Stomach (tissue), 4 donors: ENCODE data around the gene SNX27.

Experiments
- EP300 ChIP-seq: sonication (generic); formaldehyde crosslinking; IDR thresholded peaks from one replicate; pipeline ENCODE4 v1.6.1; 2017; ENCODE audit warnings: antibody characterized with exemption
- TF ChIP-seq, protein P1 (sequence below), 7 experiments: fragments of 450-650 bp in 4 of 7; fragments of 200-600 bp in 3 of 7; sonication (generic) in 3 of 7; IDR thresholded peaks; one replicate each; pipeline ENCODE4 v1.5.1; 2016 to 2019; ENCODE audit warnings: antibody characterized with exemption in 7 of 7, control low read depth in 2 of 7, mild to moderate bottlenecking in 1 of 7

- no peak for TF ChIP-seq EP300
- TF ChIP-seq, protein P1, sequence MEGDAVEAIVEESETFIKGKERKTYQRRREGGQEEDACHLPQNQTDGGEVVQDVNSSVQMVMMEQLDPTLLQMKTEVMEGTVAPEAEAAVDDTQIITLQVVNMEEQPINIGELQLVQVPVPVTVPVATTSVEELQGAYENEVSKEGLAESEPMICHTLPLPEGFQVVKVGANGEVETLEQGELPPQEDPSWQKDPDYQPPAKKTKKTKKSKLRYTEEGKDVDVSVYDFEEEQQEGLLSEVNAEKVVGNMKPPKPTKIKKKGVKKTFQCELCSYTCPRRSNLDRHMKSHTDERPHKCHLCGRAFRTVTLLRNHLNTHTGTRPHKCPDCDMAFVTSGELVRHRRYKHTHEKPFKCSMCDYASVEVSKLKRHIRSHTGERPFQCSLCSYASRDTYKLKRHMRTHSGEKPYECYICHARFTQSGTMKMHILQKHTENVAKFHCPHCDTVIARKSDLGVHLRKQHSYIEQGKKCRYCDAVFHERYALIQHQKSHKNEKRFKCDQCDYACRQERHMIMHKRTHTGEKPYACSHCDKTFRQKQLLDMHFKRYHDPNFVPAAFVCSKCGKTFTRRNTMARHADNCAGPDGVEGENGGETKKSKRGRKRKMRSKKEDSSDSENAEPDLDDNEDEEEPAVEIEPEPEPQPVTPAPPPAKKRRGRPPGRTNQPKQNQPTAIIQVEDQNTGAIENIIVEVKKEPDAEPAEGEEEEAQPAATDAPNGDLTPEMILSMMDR (IDR thresholded peaks at IDR 0.05) = no peak
Observed at GRCh38 chr1:151616505-151616849, 4.6 kb downstream of the SNX27 start.
